CD8-positive, alpha-beta memory T cell (primary cell): ENCODE data around the gene FAM83C. TPM values are rescaled to one million over a fixed set of nuclear protein-coding genes. Genes with fewer than 3 reads are reported as not detected.

Experiments
- CTCF ChIA-PET: fragments of 350-600 bp; sonication (Branson Sonifier 250); formaldehyde crosslinking; loops from one replicate; lab custom pipeline; 2021; ENCODE audit warnings: antibody characterized with exemption; lab: Charles Lee
- POLR2A ChIA-PET: fragments of 350-600 bp; sonication (Branson Sonifier 250); formaldehyde crosslinking; loops from one replicate; lab custom pipeline; 2021; ENCODE audit warnings: antibody characterized with exemption; lab: Charles Lee
- DNase-seq, 5 donors: peaks; one replicate each; pipeline versions ENCODE4 v3.0.0 to v3.0.0-alpha.2; 2020 to 2022; ENCODE audit warnings: mixed read lengths in 1 of 5
- H3K27ac ChIP-seq: one replicate; pipeline ENCODE4 v1.7.0; 2013; ENCODE audit warnings: low read depth, mild to moderate bottlenecking, low read length, moderate library complexity
- H3K27me3 ChIP-seq: 2 replicates; pipeline ENCODE4 v1.7.0; 2013; ENCODE audit warnings: low read length, mild to moderate bottlenecking; ENCODE audit not compliant: insufficient read depth, poor library complexity, severe bottlenecking
- H3K36me3 ChIP-seq: 2 replicates; pipeline ENCODE4 v1.7.0; 2013; ENCODE audit warnings: mild to moderate bottlenecking, low read length, moderate library complexity; ENCODE audit not compliant: insufficient read depth
- H3K4me1 ChIP-seq: 2 replicates; pipeline ENCODE4 v1.7.0; 2013; ENCODE audit warnings: mild to moderate bottlenecking, low read length, moderate library complexity; ENCODE audit not compliant: insufficient read depth
- H3K4me3 ChIP-seq: 2 replicates; pipeline ENCODE4 v1.7.0; 2013; ENCODE audit warnings: mild to moderate bottlenecking, low read length
- H3K9me3 ChIP-seq: 2 replicates; pipeline ENCODE4 v1.7.0; 2013; ENCODE audit warnings: mild to moderate bottlenecking, low read length
- H3K27ac Mint-ChIP-seq, 8 donors: one replicate each; pipeline ENCODE4 v1.8.0; 2020 to 2021; ENCODE audit warnings: mixed read lengths in 8 of 8, mild to moderate bottlenecking in 6 of 8, inconsistent platforms in 3 of 8, moderate library complexity in 3 of 8
- H3K27me3 Mint-ChIP-seq, 2 donors: one replicate each; pipeline ENCODE4 v1.8.0; 2020 to 2021; ENCODE audit warnings: mixed read lengths in 2 of 2, mild to moderate bottlenecking in 1 of 2, moderate library complexity in 1 of 2
- H3K36me3 Mint-ChIP-seq, 3 donors: one replicate each; pipeline ENCODE4 v1.8.0; 2020 to 2021; ENCODE audit warnings: mixed read lengths in 3 of 3, inconsistent platforms in 1 of 3, mild to moderate bottlenecking in 1 of 3
- H3K4me1 Mint-ChIP-seq, 3 donors: one replicate each; pipeline ENCODE4 v1.8.0; 2020 to 2021; ENCODE audit warnings: mixed read lengths in 3 of 3, inconsistent platforms in 1 of 3, mild to moderate bottlenecking in 1 of 3
- H3K4me3 Mint-ChIP-seq, 7 donors: one replicate each; pipeline ENCODE4 v1.8.0; 2020 to 2021; ENCODE audit warnings: mixed read lengths in 7 of 7, mild to moderate bottlenecking in 6 of 7, moderate library complexity in 4 of 7, inconsistent platforms in 2 of 7
- H3K9me3 Mint-ChIP-seq, 5 donors: one replicate each; pipeline ENCODE4 v1.8.0; 2020 to 2022; ENCODE audit warnings: mixed read lengths in 5 of 5, mild to moderate bottlenecking in 3 of 5, moderate library complexity in 2 of 5, inconsistent platforms in 1 of 5
- polyA plus RNA-seq: library from polyadenylated mRNA; unstranded; fragments of 300-500 nt; fragmentation: Illumina TruSeq; gene quantifications from one replicate; pipeline ENCODE4 v1.2.3, GENCODE V29; 2021
- total RNA-seq, 2 experiments: library from RNA; stranded (reverse); gene quantifications; one replicate each; pipeline ENCODE4 v1.2.3, GENCODE V29; 2021

Gene FAM83C
- total and polyA plus RNA-seq, 3 experiments from 2014 or later: not detected

DNA sequence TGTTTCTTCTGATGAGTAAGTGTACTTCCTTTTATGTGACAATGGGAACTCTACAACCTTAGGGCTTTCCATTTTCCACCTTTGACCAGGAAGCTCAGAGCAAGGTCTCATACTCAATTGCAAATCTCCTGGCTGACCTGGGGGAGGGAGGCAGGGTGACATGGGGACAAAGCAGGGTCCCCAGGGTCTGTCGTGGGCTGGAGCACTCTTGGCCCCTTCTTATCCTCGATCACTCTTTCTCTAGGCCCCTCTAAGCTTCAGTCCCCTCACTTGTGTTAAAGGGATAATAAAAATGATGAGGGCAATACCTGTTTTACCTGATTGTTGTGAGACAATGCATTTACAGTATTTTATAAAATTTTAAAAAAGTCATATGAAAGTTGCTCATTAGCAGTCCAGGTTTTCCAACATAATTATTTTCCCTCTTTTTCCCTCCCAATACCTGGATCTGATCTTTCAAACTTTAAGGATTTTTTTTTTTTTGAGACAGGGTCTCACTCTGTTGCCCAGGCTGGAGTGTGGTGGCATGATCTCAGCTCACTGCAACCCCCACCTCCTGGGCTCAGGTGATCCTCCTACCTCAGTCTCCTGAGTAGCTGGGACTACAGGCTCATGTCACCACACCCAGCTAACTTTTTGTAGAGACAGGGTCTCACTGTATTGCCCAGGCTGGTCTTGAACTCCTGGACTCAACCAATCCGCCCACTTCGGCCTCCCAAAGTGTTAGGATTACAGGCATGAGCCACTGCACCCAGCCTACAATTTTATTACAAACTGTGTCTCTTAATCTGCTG lies 8.4 kb upstream of the FAM83C start:
- CTCF ChIA-PET: interaction anchor here (1.3 kb wide), 1 partner anchor 17 kb away, joined by 3 read pairs; the partner anchor contains the start of gene EIF6
- Histone ChIP-seq H3K27ac (no peak overlapping the region), H3K4me1 (peaks cover 8% of the 10 kb centered on the region), H3K9me3 (no peaks in the 10 kb centered on the region), H3K36me3 (no peaks in the 10 kb centered on the region), H3K4me3 (no peak overlapping the region), H3K27me3 (no peaks in the 10 kb centered on the region)
- peaks cover 0 to 5% (median 0%) of the 10 kb centered on the region in 3 donors for H3K36me3 Mint-ChIP-seq
- POLR2A ChIA-PET: no interaction called here
- DNase-seq: no peak
- H3K4me3 Mint-ChIP-seq: no peak overlapping the region
- peak overlapping the region in 2 of 8 donors; percentile 12 to 15 for H3K27ac Mint-ChIP-seq
- H3K4me1 Mint-ChIP-seq: peaks cover 5 to 12% (median 9%) of the 10 kb centered on the region in 3 donors
- peaks cover 1 to 2% of the 10 kb centered on the region in 2 donors for H3K27me3 Mint-ChIP-seq
- H3K9me3 Mint-ChIP-seq: no peaks in the 10 kb centered on the region

DNA sequence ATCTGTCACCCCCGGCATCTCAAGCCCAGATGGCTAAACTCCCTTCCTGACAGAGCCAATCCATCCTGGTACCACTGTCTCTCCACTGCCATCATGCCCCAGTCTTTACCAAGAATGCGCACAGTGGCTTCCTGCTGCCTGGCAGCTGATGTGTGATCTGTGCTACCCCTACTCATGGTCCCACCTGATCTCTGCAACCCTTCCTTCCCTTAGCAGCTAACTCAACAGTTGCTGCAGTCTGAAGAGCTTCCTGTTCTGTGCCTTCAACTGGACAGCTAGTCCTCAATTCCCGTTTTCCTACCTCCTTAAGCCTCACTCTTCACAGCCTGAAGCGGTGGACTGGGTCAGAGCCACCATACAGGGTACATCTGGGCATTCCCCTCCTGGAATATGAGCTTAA lies 7.6 kb upstream of the FAM83C start:
- peaks cover 8% of the 10 kb centered on the region for H3K4me1 ChIP-seq
- Mint-ChIP-seq H3K4me3 (no peak overlapping the region), H3K27me3 (peaks cover 2 to 6% of the 10 kb centered on the region in 2 donors), H3K27ac (peak overlapping the region in 3 of 8 donors; percentile 6 to 33 (median 13)), H3K4me1 (peaks cover 5 to 10% (median 9%) of the 10 kb centered on the region in 3 donors), H3K9me3 (no peaks in the 10 kb centered on the region), H3K36me3 (peaks cover 0 to 2% (median 0%) of the 10 kb centered on the region in 3 donors)
- H3K36me3 ChIP-seq: no peaks in the 10 kb centered on the region
- H3K4me3 ChIP-seq: no peak overlapping the region
- H3K27ac ChIP-seq: no peak overlapping the region
- ChIA-PET POLR2A (no interaction called here), CTCF (no interaction called here)
- no peaks in the 10 kb centered on the region for H3K9me3 ChIP-seq
- H3K27me3 ChIP-seq: no peaks in the 10 kb centered on the region
- DNase-seq: no peak

DNA sequence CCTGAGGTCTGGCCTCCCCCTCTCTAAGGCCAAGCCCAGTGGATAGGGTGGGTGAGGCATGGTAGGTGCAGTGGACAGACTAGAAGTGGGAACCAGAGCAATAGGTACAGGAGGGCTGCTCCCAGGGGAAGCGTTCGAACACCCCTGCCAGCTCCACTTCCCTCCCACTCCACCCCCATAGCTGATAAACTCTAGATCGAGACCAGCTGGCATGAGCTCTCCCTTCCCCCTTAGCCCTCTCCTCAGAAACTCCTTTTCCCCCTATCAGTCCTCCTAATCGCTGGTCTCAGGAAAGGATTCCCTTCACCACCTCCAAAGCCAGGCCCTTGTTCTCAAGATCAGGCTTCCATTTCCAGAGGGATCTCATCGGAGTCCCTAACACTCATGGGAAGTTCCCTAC lies 6.0 kb upstream of the FAM83C start:
- Histone ChIP-seq H3K27me3 (no peaks in the 10 kb centered on the region), H3K4me1 (no peaks in the 10 kb centered on the region), H3K9me3 (no peaks in the 10 kb centered on the region), H3K4me3 (no peak overlapping the region), H3K27ac (no peak overlapping the region), H3K36me3 (no peaks in the 10 kb centered on the region)
- no peak overlapping the region for H3K27ac Mint-ChIP-seq
- no peaks in the 10 kb centered on the region for H3K4me1 Mint-ChIP-seq
- H3K27me3 Mint-ChIP-seq: peaks cover 2 to 19% of the 10 kb centered on the region in 2 donors
- no peaks in the 10 kb centered on the region for H3K9me3 Mint-ChIP-seq
- no peak overlapping the region for H3K4me3 Mint-ChIP-seq
- DNase-seq: no peak
- H3K36me3 Mint-ChIP-seq: peaks cover 0 to 2% (median 0%) of the 10 kb centered on the region in 3 donors
- POLR2A ChIA-PET: no interaction called here
- CTCF ChIA-PET: interaction anchor here (1.3 kb wide), 1 partner anchor 149 kb away, joined by 3 read pairs; no protein-coding TSS in a partner anchor

DNA sequence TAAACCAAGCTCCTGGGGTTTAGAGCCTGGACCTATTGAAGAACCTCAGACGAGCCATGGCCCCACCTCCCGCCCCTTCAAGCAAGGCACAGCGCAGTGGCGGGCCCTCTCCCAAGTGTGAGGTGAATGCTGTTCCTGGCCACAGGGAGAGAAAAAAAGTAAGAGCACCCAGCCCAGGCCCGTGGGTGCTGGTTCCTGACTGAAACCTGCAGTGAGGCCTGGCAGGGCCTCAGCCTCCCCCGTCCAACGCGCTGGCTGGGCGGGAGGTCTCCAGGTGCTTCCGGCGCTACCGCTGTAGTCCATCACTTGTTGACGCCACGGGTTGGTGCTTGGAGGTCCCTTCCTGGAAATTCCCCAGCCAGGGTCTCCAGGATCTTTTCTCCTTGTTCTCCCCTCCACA lies 5.5 kb upstream of the FAM83C start:
- no peak for DNase-seq
- POLR2A ChIA-PET: interaction anchor here (0.7 kb wide), 1 partner anchor 13 kb away, joined by 4 read pairs; the partner anchor contains the start of gene EIF6
- H3K9me3 Mint-ChIP-seq: no peaks in the 10 kb centered on the region
- Histone ChIP-seq H3K27me3 (no peaks in the 10 kb centered on the region), H3K27ac (no peak overlapping the region), H3K36me3 (no peaks in the 10 kb centered on the region), H3K4me1 (no peaks in the 10 kb centered on the region), H3K4me3 (no peak overlapping the region), H3K9me3 (no peaks in the 10 kb centered on the region)
- H3K27me3 Mint-ChIP-seq: peaks cover 2 to 21% of the 10 kb centered on the region in 2 donors
- no peaks in the 10 kb centered on the region for H3K4me1 Mint-ChIP-seq
- CTCF ChIA-PET: interaction anchor here (1.3 kb wide), 1 partner anchor 150 kb away, joined by 3 read pairs; no protein-coding TSS in a partner anchor
- no peak overlapping the region for H3K27ac Mint-ChIP-seq
- no peak overlapping the region for H3K4me3 Mint-ChIP-seq
- peaks cover 0 to 2% (median 0%) of the 10 kb centered on the region in 3 donors for H3K36me3 Mint-ChIP-seq

DNA sequence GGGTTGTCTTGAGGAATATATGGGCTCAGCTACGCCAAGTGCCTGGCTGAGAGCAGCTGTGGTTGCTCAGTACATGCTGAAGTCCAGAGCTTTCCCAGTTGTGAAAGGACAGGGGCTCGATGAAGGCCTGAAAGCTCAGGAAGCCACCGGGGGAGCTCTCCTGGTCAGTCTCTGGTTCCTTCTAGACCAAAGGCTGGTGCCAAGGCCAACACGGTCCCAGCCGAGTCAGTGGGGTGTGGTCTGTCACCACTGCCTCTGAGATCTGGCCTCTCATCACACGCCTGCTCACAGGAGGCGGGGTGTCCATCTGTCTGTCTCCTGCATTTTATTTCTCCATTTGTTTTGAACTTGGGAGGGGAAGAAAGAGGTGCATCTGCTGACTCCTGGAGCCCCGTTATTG lies 4.9 kb upstream of the FAM83C start:
- Histone ChIP-seq H3K4me1 (no peaks in the 10 kb centered on the region), H3K27me3 (no peaks in the 10 kb centered on the region), H3K9me3 (no peaks in the 10 kb centered on the region), H3K4me3 (no peak overlapping the region), H3K27ac (no peak overlapping the region), H3K36me3 (no peaks in the 10 kb centered on the region)
- no peaks in the 10 kb centered on the region for H3K4me1 Mint-ChIP-seq
- peaks cover 2 to 25% of the 10 kb centered on the region in 2 donors for H3K27me3 Mint-ChIP-seq
- ChIA-PET CTCF (no interaction called here), POLR2A (interaction anchor here (0.7 kb wide), 1 partner anchor 13 kb away, joined by 4 read pairs; the partner anchor contains the start of gene EIF6)
- DNase-seq: no peak
- H3K9me3 Mint-ChIP-seq: no peaks in the 10 kb centered on the region
- H3K27ac Mint-ChIP-seq: no peak overlapping the region
- no peak overlapping the region for H3K4me3 Mint-ChIP-seq
- H3K36me3 Mint-ChIP-seq: peaks cover 0 to 2% (median 0%) of the 10 kb centered on the region in 3 donors

DNA sequence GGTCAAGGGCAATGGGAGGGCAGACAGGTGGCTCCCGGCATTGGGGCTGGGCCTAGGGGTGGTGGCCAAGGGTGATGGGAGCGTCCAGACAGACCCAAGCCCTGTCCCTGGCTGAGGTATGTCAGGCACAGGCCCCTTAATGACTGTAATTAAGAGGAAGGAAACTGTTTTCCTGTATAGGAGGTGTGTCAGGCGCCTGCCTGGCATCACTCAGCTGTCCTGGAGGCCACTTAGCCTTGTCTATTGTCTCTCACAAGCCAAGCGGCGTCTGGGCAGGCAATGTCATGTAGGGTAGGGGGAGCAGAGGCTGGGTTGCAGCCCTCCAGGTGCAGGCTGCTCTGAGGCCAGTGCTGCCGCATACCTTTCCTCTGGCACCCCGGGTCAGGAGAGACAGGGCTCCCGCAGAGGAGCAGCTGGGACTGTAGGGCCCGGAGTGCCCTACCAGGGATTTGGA lies 3.9 kb upstream of the FAM83C start:
- no peaks in the 10 kb centered on the region for H3K9me3 Mint-ChIP-seq
- Histone ChIP-seq H3K4me3 (no peak overlapping the region), H3K4me1 (no peaks in the 10 kb centered on the region), H3K27ac (no peak overlapping the region), H3K27me3 (no peaks in the 10 kb centered on the region), H3K36me3 (no peaks in the 10 kb centered on the region), H3K9me3 (no peaks in the 10 kb centered on the region)
- no peaks in the 10 kb centered on the region for H3K4me1 Mint-ChIP-seq
- peaks cover 2 to 25% of the 10 kb centered on the region in 2 donors for H3K27me3 Mint-ChIP-seq
- ChIA-PET POLR2A (no interaction called here), CTCF (no interaction called here)
- H3K27ac Mint-ChIP-seq: no peak overlapping the region
- no peak overlapping the region for H3K4me3 Mint-ChIP-seq
- no peak for DNase-seq
- H3K36me3 Mint-ChIP-seq: no peaks in the 10 kb centered on the region

DNA sequence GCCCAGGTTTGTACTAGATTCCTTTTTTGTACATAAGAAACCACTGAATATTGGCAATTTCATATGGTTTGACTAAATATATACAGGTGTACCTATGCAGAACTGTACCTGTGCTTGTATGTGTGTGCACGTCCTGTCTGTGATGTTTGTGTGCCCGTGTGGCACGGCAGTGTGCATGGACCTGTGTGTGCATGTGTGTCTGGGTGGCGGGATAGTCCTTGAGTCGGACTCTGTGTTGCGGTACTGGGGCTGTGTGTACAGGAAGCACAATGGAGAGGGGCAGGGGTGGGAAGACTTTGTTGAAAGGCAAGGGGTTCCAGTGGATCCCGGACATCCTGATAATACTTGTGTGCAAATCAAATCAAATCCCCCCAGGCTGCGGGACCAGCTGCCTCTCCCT lies 3.4 kb upstream of the FAM83C start:
- Mint-ChIP-seq H3K4me1 (no peaks in the 10 kb centered on the region), H3K27ac (no peak overlapping the region), H3K4me3 (no peak overlapping the region), H3K36me3 (no peaks in the 10 kb centered on the region), H3K9me3 (no peaks in the 10 kb centered on the region), H3K27me3 (peaks cover 2 to 25% of the 10 kb centered on the region in 2 donors)
- no peak overlapping the region for H3K4me3 ChIP-seq
- peak in 1 of 5 donors; percentile 30 for DNase-seq
- H3K27me3 ChIP-seq: no peaks in the 10 kb centered on the region
- ChIA-PET CTCF (no interaction called here), POLR2A (interaction anchor here (0.7 kb wide), 1 partner anchor 57 kb away, joined by 4 read pairs; no protein-coding TSS in a partner anchor)
- no peaks in the 10 kb centered on the region for H3K4me1 ChIP-seq
- no peaks in the 10 kb centered on the region for H3K36me3 ChIP-seq
- H3K27ac ChIP-seq: no peak overlapping the region
- no peaks in the 10 kb centered on the region for H3K9me3 ChIP-seq

DNA sequence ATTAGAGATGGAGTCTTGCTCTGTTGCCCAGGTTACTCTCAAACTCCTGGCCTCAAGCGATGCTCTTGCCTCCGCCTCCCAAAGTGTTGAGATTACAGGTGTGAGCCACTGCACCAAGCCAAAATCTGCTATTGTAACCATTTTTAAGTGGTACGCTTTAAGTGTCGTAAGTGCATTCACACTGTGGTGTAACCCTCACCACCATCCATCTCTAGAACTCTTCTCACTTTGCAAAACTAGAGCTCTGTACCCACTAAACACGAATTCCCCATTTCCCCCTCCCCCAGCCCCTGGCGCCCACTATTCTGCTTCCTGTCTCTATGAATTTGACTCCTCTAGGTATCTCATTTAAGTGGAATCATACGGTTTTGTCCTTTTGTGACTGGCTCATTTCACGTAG lies 2.8 kb upstream of the FAM83C start:
- Histone ChIP-seq H3K27ac (no peak overlapping the region), H3K4me1 (no peaks in the 10 kb centered on the region), H3K4me3 (no peak overlapping the region), H3K36me3 (no peaks in the 10 kb centered on the region), H3K9me3 (no peaks in the 10 kb centered on the region), H3K27me3 (no peaks in the 10 kb centered on the region)
- Mint-ChIP-seq H3K36me3 (no peaks in the 10 kb centered on the region), H3K27ac (no peak overlapping the region), H3K4me1 (no peaks in the 10 kb centered on the region), H3K27me3 (peaks cover 2 to 25% of the 10 kb centered on the region in 2 donors), H3K4me3 (no peak overlapping the region), H3K9me3 (no peaks in the 10 kb centered on the region)
- CTCF ChIA-PET: no interaction called here
- no peak for DNase-seq
- POLR2A ChIA-PET: interaction anchor here (0.7 kb wide), 1 partner anchor 56 kb away, joined by 4 read pairs; no protein-coding TSS in a partner anchor
